Retinal pigment epithelial cell (primary cell): ENCODE results near the gene TBC1D22A.

ENCODE experiments used
- DNase-seq: peaks from one replicate; pipeline ENCODE4 v3.0.0-alpha.2; 2010; ENCODE audit warnings: low read depth
- H3K4me3 ChIP-seq: 2 replicates; pipeline ENCODE4 v1.5.1; 2011; ENCODE audit warnings: mild to moderate bottlenecking, low read length, control low read depth, moderate library complexity
- CTCF ChIP-seq: conservative IDR thresholded peaks from 2 replicates; pipeline ENCODE4 v1.5.1; 2011; ENCODE audit warnings: low read depth, low read length, control low read depth, inconsistent platforms

Gene TBC1D22A

GRCh38 chr22:46774980-46775849 lies 12.8 kb downstream of the TBC1D22A start:
- H3K4me3 ChIP-seq: no peak overlapping the region
- no peak for TF ChIP-seq CTCF
- DNase-seq: no peak

GRCh38 chr22:46775850-46776826 lies 13.7 kb downstream of the TBC1D22A start:
- no peak overlapping the region for H3K4me3 ChIP-seq
- DNase-seq: no peak
- no peak for TF ChIP-seq CTCF

DNA sequence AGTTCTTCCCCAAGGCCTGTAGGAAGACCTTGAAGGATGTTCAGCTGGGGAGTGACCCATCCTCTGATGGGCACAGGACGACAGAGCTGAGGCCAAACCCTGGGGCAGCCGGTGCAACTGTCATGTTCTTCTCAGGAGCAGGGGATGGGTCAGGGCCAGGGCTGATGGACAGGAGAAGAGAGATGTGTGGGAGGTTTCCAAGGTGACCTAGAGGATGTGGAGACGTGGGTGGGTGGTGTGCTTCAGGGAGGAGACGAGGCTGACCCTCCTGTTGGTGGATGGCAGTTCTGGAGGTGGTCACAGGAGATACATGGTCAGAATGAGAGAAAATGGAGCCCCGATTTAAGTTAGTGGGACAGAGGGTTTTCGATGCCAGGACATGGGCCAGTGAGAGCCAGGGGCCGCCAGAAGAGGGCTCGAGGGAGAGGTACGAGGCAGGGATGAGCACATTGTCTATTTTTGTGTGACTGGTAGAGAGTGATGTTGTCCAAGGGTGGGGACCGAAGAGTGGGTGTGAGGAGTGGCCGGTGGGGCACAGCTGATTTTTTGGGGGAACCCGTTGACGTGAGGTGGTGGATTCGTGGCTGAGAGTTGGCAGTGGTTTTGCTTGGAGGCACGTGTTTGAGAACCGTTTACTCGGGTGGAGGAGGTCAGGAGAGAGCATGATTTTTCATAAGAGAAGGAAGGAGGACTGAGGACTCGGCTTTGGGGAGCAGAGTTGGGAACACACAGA lies 14.6 kb downstream of the TBC1D22A start:
- H3K4me3 ChIP-seq: no peak overlapping the region
- DNase-seq: no peak
- no peak for TF ChIP-seq CTCF

GRCh38 chr22:46777609-46777970 lies 15.1 kb downstream of the TBC1D22A start:
- no peak overlapping the region for H3K4me3 ChIP-seq
- no peak for TF ChIP-seq CTCF
- no peak for DNase-seq

DNA sequence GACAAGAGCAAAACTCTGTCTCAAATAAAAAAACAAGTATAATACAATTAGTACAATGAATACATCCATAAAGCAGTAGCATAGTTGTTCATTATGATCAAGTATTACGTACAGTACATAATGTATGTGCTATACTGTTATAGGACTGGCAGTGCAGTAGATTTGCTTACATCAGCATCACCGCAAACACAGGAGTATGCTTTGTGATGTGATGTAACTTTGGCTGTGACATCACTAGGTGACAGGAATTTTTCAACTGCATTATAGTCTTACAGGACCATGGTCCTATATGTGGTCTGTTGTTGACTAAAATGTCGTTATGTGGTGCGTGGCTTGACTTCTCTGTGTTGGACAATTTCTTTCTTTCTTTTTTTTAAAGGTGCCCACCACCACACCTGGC lies 16.6 kb downstream of the TBC1D22A start:
- H3K4me3 ChIP-seq: no peak overlapping the region
- TF ChIP-seq CTCF: no peak
- DNase-seq: no peak

DNA sequence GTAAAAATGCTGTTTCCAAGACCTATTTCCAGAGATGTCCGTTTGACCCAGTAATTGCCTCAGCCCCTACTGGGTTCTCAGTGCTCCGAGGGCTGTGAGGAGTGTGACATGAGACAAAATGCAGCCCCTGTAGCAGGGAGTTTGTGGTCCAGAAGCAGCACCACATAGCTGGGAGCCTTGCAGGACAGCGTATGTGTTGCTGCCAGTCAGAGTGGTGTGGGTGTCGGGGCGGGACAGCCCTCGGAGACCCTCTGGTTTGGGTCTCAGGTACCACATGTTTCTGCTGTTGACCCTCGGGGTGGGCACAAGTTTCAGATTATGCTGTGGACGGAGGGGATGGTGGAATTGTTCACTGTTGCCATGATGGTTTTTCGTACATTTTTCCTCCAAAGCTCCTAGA lies 17.2 kb downstream of the TBC1D22A start:
- no peak overlapping the region for H3K4me3 ChIP-seq
- no peak for DNase-seq
- no peak for TF ChIP-seq CTCF
